HG02759 (cell line): ENCODE measurements around the gene ARHGEF2.

Source experiments
- ATAC-seq: cut with Tn5 transposase; IDR thresholded peaks from one replicate; pipeline ENCODE4 v1.9.1; 2021; ENCODE audit warnings: mild to moderate bottlenecking, moderate library complexity; ENCODE audit not compliant: unreplicated experiment

The ARHGEF2 gene

GRCh38 chr1:155973723-155974122 lies 4.6 kb downstream of the ARHGEF2 start:
- ATAC-seq: no peak

- ATAC-seq: no peak
Observed at GRCh38 chr1:155971910-155972809, 6.2 kb downstream of the ARHGEF2 start.

- peak; percentile 76 for ATAC-seq
Observed at GRCh38 chr1:155970531-155971167, 7.7 kb downstream of the ARHGEF2 start.

- ATAC-seq: no peak
Observed at GRCh38 chr1:155969377-155969791, 9.0 kb downstream of the ARHGEF2 start.

- ATAC-seq: no peak
Observed at GRCh38 chr1:155968670-155969069, 9.7 kb downstream of the ARHGEF2 start.

GRCh38 chr1:155968051-155968400 lies 10.3 kb downstream of the ARHGEF2 start:
- ATAC-seq: no peak

GRCh38 chr1:155967341-155968050 lies 10.9 kb downstream of the ARHGEF2 start:
- ATAC-seq: no peak

- ATAC-seq: no peak
Observed at GRCh38 chr1:155966750-155967149, 11.6 kb downstream of the ARHGEF2 start.

GRCh38 chr1:155966135-155966534 lies 12.2 kb downstream of the ARHGEF2 start:
- no peak for ATAC-seq

GRCh38 chr1:155964193-155964592 lies 14.2 kb downstream of the ARHGEF2 start:
- no peak for ATAC-seq

GRCh38 chr1:155962599-155963211 lies 15.6 kb downstream of the ARHGEF2 start:
- ATAC-seq: no peak

- no peak for ATAC-seq
Observed at GRCh38 chr1:155961937-155962336, 16.4 kb downstream of the ARHGEF2 start.

- no peak for ATAC-seq
Observed at GRCh38 chr1:155960081-155960745, 18.1 kb downstream of the ARHGEF2 start.

- ATAC-seq: no peak
Observed at GRCh38 chr1:155957411-155957915, 20.9 kb downstream of the ARHGEF2 start.

- no peak for ATAC-seq
Observed at GRCh38 chr1:155954645-155955044, 23.7 kb downstream of the ARHGEF2 start.

GRCh38 chr1:155952505-155952890 lies 25.8 kb downstream of the ARHGEF2 start:
- ATAC-seq: no peak

GRCh38 chr1:155951753-155952504 lies 26.4 kb downstream of the ARHGEF2 start:
- ATAC-seq: no peak

GRCh38 chr1:155950829-155951228 lies 27.5 kb downstream of the ARHGEF2 start:
- no peak for ATAC-seq

- ATAC-seq: no peak
Observed at GRCh38 chr1:155947741-155948140, 30.6 kb downstream of the ARHGEF2 start.

- ATAC-seq: no peak
Observed at GRCh38 chr1:155947292-155947691, 31.1 kb downstream of the ARHGEF2 start.
